HG02885 (cell line): ENCODE data around the gene TGIF2.
"Not testable (repeated sequence)": the region's sequence is repeated elsewhere in the genome, so short reads cannot be mapped to it uniquely, and the experiment has no call there.

ENCODE experiments used
- ATAC-seq: cut with Tn5 transposase; IDR thresholded peaks from one replicate; pipeline ENCODE4 v1.9.1; 2021; ENCODE audit warnings: mild to moderate bottlenecking; ENCODE audit not compliant: unreplicated experiment, poor library complexity

The TGIF2 gene

DNA sequence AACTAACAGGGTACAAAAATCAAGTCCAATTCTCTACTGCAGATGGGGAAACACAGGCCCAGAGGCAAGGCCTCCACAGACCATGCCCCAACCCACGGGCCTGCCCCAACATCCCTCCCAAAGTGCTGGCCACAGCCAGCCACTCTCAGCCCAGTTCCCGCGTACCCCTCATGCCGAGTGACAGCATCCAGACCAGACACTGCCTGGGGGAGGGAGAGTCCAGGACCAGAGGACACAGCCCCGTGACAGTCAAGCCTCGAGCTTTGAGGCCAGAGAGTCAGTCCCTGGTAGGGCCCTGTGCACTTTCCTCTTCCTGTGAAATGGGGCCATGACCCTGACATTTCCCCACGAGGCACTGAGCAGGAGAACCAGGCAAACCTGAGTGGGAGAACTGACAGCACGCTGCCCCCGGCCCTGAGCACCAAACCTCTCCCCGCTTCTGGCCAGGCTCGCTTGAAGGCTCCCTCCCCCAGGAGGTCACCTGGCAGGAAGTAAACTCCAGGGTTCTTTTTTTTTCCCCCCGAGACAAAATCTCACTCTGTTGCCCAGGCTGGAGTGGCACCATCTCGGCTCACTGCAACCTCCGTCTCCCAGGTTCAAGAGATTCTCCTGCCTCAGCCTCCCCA, 27.2 kb upstream of the TGIF2 start:
- no peak for ATAC-seq

DNA sequence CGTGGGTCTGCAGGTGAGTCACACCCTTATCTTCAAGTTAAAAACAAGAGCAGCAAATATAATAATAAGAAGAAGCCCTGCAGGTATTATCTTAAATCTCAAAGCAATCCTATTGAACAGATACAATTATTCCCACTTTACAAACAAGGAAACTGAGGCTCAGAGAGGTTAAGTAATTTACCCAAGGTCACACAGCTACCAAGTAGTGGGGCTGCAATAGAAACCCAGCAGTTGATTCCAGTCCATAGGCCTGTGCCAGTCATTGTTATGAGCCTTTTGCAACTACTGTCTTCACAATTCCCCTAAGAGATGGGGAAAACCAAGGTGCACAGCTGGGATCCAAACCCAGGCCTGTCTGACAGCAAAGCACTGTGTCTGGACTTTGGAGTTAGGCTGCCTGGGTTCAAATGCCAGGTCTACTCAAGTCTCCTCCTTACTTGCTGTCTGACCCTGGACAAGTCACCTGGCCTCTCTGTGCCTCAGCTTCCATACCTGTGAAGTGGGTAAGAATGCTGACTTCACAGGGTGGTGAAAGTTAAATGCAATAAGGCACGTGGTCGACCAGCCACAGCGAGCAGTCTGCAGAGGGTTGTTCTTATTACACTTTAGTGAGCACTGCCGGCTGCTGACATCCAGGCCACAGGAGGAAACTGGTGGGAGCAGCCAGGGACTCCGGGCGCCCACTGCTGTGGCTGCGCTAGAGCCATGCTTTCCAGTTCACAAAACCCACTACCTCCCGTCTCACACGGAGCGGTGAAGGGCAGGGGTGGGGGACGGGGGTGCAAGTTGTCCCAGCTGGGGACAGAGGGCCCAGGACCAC, 26.0 kb upstream of the TGIF2 start:
- ATAC-seq, result no peak

GRCh38 chr20:36548006-36548315, 25.4 kb upstream of the TGIF2 start:
- ATAC-seq, result no peak

GRCh38 chr20:36548704-36549627, 24.4 kb upstream of the TGIF2 start:
- ATAC-seq, result no peak

GRCh38 chr20:36549628-36549941, 23.8 kb upstream of the TGIF2 start:
- no peak for ATAC-seq

- no peak for ATAC-seq
These were observed 23.2 kb upstream of the TGIF2 start for GRCh38 chr20:36549942-36550789.

- no peak for ATAC-seq
These were observed 22.6 kb upstream of the TGIF2 start for GRCh38 chr20:36550790-36551299.

- no peak for ATAC-seq
These were observed 18.1 kb upstream of the TGIF2 start for GRCh38 chr20:36555248-36555647.

- ATAC-seq, result no peak
These were observed 10.7 kb upstream of the TGIF2 start for GRCh38 chr20:36562724-36563123.

GRCh38 chr20:36563374-36563773, 10.0 kb upstream of the TGIF2 start:
- no peak for ATAC-seq

- not testable (repeated sequence) for ATAC-seq
These were observed 9.2 kb upstream of the TGIF2 start for GRCh38 chr20:36564078-36564725.

GRCh38 chr20:36564726-36565121, 8.7 kb upstream of the TGIF2 start:
- ATAC-seq, result not testable (repeated sequence)

- ATAC-seq, result no peak
These were observed 7.9 kb upstream of the TGIF2 start for GRCh38 chr20:36565520-36565919.

GRCh38 chr20:36569847-36570429, 3.5 kb upstream of the TGIF2 start:
- no peak for ATAC-seq

- no peak for ATAC-seq
These were observed 1.6 kb upstream of the TGIF2 start for GRCh38 chr20:36571564-36572504.

DNA sequence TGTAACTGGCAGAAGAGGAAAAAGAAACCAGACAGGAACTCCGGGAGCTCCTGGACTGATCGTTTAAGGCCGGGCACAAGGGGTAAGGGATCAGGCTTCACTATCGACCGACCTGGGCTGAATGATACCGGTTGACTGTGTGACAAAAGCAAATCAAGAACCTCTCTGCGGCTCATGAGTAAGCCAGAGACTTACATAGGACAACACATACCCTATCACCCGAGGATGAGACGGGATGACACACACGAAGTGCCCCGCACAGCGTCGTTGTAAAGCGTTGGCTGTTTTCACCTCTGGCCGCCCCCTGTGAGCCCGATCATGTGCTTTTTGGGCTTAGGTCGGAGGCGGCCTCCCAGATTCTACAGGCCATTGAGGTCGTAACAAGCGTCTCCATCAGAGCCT, 695 bp upstream of the TGIF2 start:
- ATAC-seq, result peak; percentile 21

DNA sequence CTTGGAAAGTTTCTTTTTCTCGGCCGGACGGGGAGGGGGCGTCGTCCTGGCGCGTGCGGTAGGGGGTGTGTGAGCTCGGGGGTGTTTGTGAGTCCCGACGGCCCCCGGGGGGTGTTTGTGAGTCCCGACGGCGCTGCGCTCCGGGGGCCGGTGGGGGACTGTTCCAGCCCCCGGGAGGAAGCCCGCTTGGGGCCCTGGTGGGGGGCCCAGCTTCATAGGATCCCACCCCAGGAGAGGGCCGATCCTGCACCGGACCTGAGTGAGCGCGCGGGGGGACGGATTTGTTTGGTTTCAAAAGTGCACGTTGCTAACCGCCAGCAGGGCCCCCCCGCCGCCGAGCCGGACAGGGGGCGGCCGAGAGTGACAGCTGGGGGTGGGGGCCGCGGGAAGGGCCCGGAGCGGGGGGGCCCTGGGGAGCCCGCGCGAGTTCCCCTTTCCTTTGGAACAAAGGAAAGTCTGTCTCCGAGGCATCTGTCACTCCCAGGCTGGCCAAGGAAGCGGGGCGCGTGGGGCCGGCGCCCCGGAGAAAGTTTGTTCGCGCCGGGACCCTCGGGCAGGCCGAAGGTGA, 485 bp downstream of the TGIF2 start:
- no peak for ATAC-seq
